AG09319 (cell line): Measurements from ENCODE around the gene LRFN4.

ENCODE experiments used
- DNase-seq: peaks from one replicate; pipeline ENCODE4 v3.0.0-alpha.2; 2010; ENCODE audit warnings: low read depth; ENCODE audit errors: extremely low read depth
- CTCF ChIP-seq: IDR thresholded peaks from 2 replicates; pipeline ENCODE4 v1.5.1; 2011; ENCODE audit warnings: low read depth, mild to moderate bottlenecking, inconsistent platforms, low read length, moderate library complexity

Gene LRFN4

DNA sequence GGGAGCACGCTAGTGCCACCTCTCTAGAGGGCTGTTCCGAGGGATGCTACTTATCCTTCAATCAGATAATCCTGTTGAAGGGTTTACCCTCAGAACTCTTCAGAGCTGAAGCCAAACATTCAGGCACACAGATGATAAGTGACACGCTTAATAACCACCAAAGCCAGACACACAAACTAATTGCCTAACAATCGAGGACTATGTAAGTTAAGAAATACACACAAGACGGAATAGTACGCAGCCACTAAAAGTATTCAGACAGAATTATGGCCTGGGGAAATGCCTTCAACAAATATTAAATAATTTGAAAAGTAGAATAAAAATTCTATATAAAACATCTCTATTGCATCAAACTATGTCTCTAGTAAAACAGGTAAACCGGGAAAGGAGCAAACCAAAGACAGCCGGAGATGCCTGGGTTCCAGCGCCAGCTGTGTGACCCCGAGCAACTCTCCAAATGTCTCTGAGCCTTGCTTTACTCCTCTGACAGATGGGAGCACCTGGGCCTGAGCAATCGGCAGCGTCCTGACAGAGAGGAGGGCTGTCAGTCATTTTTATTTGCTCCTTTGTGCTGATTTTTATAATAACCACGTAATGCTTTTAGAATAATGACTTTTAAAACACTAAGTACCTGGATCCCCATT lies 11.3 kb downstream of the LRFN4 start:
- TF ChIP-seq CTCF = no peak
- DNase-seq = no peak

DNA sequence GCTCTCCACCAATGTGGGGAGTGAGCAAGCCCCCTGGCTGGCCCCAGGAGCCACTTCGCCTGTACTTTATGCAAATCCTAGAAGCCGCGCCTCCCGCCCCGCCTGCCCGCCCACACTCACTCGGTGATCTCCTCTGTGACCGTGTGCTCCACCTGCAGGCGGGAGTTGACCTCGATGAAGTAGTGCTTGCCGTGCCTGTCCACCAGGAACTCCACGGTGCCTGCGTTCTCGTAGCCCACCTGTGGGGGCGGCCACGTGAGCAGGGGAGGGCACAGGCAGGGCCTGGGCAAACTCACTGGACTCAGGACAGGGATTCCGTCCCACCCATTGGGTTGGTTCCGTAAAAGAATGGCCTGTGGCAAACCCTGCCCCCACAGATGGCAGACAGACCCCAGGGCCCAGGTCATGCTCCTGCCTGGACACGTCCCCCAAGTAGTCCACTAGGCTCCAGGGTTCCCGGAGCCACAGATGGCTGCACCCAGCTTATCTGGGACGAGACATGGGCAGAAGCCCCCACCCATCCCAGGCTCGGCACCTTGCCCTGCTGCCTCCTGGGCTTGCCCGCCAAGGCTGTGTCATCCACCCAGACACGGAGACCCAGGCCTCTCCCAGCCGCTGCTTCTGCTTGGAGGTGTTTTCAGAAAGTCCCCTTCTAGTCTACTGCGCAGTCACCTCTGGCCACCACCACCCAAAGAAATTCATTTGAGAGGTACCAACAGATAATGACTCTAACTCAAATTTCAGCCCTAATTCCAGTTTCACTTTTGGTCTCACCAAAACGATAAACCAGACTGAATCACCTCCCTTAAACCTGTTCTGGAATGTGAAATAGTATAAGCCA lies 12.1 kb downstream of the LRFN4 start:
- DNase-seq = no peak
- TF ChIP-seq CTCF = no peak

DNA sequence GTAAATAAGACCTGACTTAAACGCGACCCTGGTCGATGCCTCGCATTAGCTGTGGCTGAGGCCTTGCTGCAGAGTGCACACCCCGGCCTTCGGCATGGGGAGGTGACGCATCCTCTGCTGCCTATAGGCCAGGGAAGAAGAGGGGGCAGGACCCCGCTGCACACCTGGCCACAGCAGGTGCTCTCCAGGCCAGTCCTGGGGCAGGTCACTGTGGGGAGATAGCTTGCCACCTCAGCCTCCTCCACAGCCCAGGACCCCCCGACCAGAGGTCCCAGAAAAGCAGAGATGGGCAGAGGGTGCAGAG lies 12.7 kb downstream of the LRFN4 start:
- no peak for TF ChIP-seq CTCF
- DNase-seq = no peak

- no peak for DNase-seq
- TF ChIP-seq CTCF = no peak
These were observed 13.3 kb downstream of the LRFN4 start for GRCh38 chr11:66870131-66870530.

GRCh38 chr11:66870616-66871520 lies 14.0 kb downstream of the LRFN4 start:
- TF ChIP-seq CTCF = no peak
- no peak for DNase-seq

GRCh38 chr11:66871521-66871901 lies 14.6 kb downstream of the LRFN4 start:
- TF ChIP-seq CTCF = no peak
- DNase-seq = no peak

- no peak for TF ChIP-seq CTCF
- DNase-seq = no peak
These were observed 17.4 kb downstream of the LRFN4 start for GRCh38 chr11:66874232-66874631.
